Smooth muscle cell (in vitro differentiated cells): ENCODE results near the gene TNNT3. TPM values are rescaled to one million over a fixed set of nuclear protein-coding genes. Genes with fewer than 3 reads are reported as not detected.

ENCODE experiments used
- DNase-seq: peaks from one replicate; lab custom pipeline; 2025; ENCODE audit not compliant: unreplicated experiment; lab: John Stamatoyannopoulos, UW
- H2AFZ ChIP-seq: fragments of 200-600 bp; sonication (generic); 2 replicates; pipeline ENCODE4 v1.6.0; 2016; ENCODE audit warnings: antibody characterized with exemption, low read depth, mild to moderate bottlenecking
- H3F3A ChIP-seq: fragments of 200-600 bp; sonication (generic); 2 replicates; pipeline ENCODE4 v1.6.0; 2017; ENCODE audit warnings: antibody characterized with exemption, low read depth
- H3K27ac ChIP-seq: fragments of 200-600 bp; sonication (generic); 2 replicates; pipeline ENCODE4 v1.5.1; 2016; ENCODE audit warnings: low read depth, mild to moderate bottlenecking
- H3K27me3 ChIP-seq: fragments of 200-600 bp; sonication (generic); 2 replicates; pipeline ENCODE4 v1.6.1; 2016; ENCODE audit warnings: low read depth, mild to moderate bottlenecking
- H3K36me3 ChIP-seq: fragments of 200-600 bp; sonication (generic); 2 replicates; pipeline ENCODE4 v1.5.1; 2016; ENCODE audit warnings: low read depth
- H3K4me1 ChIP-seq: fragments of 200-600 bp; sonication (generic); 2 replicates; pipeline ENCODE4 v1.5.1; 2016; ENCODE audit warnings: low read depth
- H3K4me2 ChIP-seq: fragments of 200-600 bp; sonication (generic); 2 replicates; pipeline ENCODE4 v1.6.0; 2016; ENCODE audit warnings: mild to moderate bottlenecking
- H3K4me3 ChIP-seq: fragments of 200-600 bp; sonication (generic); 2 replicates; pipeline ENCODE4 v1.5.1; 2016; ENCODE audit warnings: mild to moderate bottlenecking
- H3K79me2 ChIP-seq: fragments of 200-600 bp; sonication (generic); 2 replicates; pipeline ENCODE4 v1.6.0; 2016; ENCODE audit warnings: low read depth, mild to moderate bottlenecking
- H3K9ac ChIP-seq: fragments of 200-600 bp; sonication (generic); 2 replicates; pipeline ENCODE4 v1.6.0; 2016; ENCODE audit warnings: low read depth
- H3K9me3 ChIP-seq: fragments of 200-600 bp; sonication (generic); replicated peaks from 2 replicates; pipeline ENCODE4 v1.5.1; 2016; ENCODE audit warnings: low read depth
- H4K20me1 ChIP-seq: fragments of 200-600 bp; sonication (generic); 2 replicates; pipeline ENCODE4 v1.6.0; 2016; ENCODE audit warnings: low read depth
- WGBS: methylation state at CpG from one replicate; pipeline ENCODE4 v1.1.7; 2016; ENCODE audit warnings: low lambda C conversion rate; 5-methylcytosine and 5-hydroxymethylcytosine counted together
- polyA plus RNA-seq: library from polyadenylated mRNA; unstranded; fragments of >200 nt; fragmentation: Nextera tagmentation; extraction: Ambion mirVana; gene quantifications from 2 replicates; pipeline ENCODE4 v1.2.1, GENCODE V29; 2016
- total RNA-seq: library from RNA; depleted of rRNA; stranded (reverse); fragments of >200 nt; gene quantifications from 2 replicates; pipeline ENCODE4 v1.2.3, GENCODE V29; 2014
- TF ChIP-seq, protein P1 (sequence below): fragments of 200-600 bp; sonication (generic); IDR thresholded peaks from 2 replicates; pipeline ENCODE4 v1.5.1; 2017; ENCODE audit warnings: borderline replicate concordance, mild to moderate bottlenecking, antibody characterized with exemption; ENCODE audit not compliant: insufficient read depth, poor library complexity, severe bottlenecking

Gene TNNT3
- total and polyA plus RNA-seq, 2 experiments from 2014 or later, result 0.97 to 1.9 TPM

DNA sequence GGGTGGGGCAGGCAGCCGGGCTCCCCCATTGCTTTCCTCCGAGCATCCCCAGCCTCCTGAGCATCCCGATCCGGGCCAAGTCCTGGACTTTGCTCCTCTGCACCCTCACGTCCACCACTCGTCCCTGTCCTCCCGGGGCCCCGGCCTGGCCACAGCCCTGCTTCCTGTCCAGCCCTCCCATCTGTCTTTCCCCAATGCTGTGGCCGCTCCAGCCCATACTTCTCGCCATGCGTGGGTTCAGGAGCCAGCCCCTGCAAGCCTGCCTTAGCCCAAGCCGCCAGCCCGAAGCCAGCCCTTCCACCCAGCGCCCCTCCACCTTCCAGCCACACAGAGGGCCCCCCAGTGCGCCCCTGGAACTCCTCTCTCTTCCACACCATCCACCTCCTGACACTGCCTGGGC lies 51.5 kb downstream of the TNNT3 start:
- Histone ChIP-seq H3F3A (no peaks in the 10 kb centered on the region), H3K9ac (no peak overlapping the region), H2AFZ (no peak overlapping the region), H3K36me3 (no peaks in the 10 kb centered on the region), H3K4me1 (no peaks in the 10 kb centered on the region), H3K27ac (no peak overlapping the region), H3K4me3 (no peak overlapping the region), H3K9me3 (no peaks in the 10 kb centered on the region), H3K27me3 (no peaks in the 10 kb centered on the region), H3K4me2 (no peak overlapping the region), H3K79me2 (no peaks in the 10 kb centered on the region), H4K20me1 (no peaks in the 10 kb centered on the region)
- DNase-seq, result no peak
- TF ChIP-seq, protein P1, sequence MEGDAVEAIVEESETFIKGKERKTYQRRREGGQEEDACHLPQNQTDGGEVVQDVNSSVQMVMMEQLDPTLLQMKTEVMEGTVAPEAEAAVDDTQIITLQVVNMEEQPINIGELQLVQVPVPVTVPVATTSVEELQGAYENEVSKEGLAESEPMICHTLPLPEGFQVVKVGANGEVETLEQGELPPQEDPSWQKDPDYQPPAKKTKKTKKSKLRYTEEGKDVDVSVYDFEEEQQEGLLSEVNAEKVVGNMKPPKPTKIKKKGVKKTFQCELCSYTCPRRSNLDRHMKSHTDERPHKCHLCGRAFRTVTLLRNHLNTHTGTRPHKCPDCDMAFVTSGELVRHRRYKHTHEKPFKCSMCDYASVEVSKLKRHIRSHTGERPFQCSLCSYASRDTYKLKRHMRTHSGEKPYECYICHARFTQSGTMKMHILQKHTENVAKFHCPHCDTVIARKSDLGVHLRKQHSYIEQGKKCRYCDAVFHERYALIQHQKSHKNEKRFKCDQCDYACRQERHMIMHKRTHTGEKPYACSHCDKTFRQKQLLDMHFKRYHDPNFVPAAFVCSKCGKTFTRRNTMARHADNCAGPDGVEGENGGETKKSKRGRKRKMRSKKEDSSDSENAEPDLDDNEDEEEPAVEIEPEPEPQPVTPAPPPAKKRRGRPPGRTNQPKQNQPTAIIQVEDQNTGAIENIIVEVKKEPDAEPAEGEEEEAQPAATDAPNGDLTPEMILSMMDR, result no peak
- WGBS, result no CpG with 5 or more reads among the region's 15 CpGs

DNA sequence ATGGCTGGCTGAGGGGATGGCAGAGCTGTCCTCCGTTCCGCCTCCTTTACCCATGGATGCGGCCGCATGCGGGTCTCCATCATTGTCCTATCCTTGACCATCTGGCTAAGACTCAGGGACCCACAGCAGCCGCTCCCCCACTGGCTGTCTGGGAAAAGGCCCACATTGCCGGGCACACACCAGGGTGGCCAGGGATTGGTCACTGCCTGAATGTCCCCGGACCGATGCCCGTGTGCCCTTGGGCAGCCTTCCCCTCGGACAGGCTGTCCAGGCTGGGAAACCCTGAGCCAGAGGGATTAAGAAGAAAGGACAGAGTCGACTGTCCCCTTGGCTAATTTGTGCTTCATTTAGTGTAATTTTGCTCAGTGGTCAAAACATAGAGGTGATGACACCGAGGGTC lies 55.7 kb downstream of the TNNT3 start:
- no CpG with 5 or more reads among the region's 13 CpGs for WGBS
- Histone ChIP-seq H3K4me2 (no peak overlapping the region), H3K4me3 (no peak overlapping the region), H3K79me2 (no peaks in the 10 kb centered on the region), H3K4me1 (no peaks in the 10 kb centered on the region), H3K9me3 (no peaks in the 10 kb centered on the region), H3K27me3 (no peaks in the 10 kb centered on the region), H3K27ac (no peak overlapping the region), H3K9ac (no peak overlapping the region), H2AFZ (no peak overlapping the region), H3F3A (no peaks in the 10 kb centered on the region), H3K36me3 (no peaks in the 10 kb centered on the region), H4K20me1 (no peaks in the 10 kb centered on the region)
- DNase-seq, result no peak
- TF ChIP-seq, protein P1, result no peak

GRCh38 chr11:1978720-1979473 lies 59.4 kb downstream of the TNNT3 start:
- TF ChIP-seq, protein P1, result no peak
- Histone ChIP-seq H2AFZ (no peak overlapping the region), H3K9me3 (no peaks in the 10 kb centered on the region), H3K36me3 (no peaks in the 10 kb centered on the region), H3K27me3 (no peaks in the 10 kb centered on the region), H3K4me1 (no peaks in the 10 kb centered on the region), H4K20me1 (no peaks in the 10 kb centered on the region), H3K27ac (no peak overlapping the region), H3K9ac (no peak overlapping the region), H3K79me2 (no peaks in the 10 kb centered on the region), H3K4me2 (no peak overlapping the region), H3K4me3 (no peak overlapping the region), H3F3A (no peaks in the 10 kb centered on the region)
- no CpG with 5 or more reads among the region's 26 CpGs for WGBS
- no peak for DNase-seq

DNA sequence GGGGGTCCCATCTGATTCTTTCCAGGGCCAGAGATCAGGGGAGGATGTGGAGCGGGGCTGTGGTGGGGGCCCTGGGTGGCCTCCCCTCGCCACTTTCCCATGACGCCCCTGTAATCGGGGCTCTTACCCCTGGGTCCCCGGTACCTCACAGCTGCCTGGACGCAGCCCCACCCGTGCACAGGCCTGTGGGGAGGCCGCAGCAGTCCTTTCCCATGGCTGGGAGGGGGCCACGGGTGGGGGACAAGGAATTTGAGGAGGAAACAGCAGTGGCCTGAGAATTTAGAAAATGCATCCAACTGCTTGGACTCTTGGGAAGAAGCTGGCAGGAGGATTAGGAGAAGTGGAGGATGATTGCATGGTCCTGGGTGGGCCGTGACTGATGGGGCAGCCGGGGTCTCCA lies 60.1 kb downstream of the TNNT3 start:
- no peak overlapping the region for H3K9ac ChIP-seq

More for the DNA sequence above, 60.1 kb downstream of the TNNT3 start:
- Histone ChIP-seq H3K36me3 (no peaks in the 10 kb centered on the region), H3K79me2 (no peaks in the 10 kb centered on the region), H4K20me1 (no peaks in the 10 kb centered on the region), H3F3A (no peaks in the 10 kb centered on the region), H3K4me3 (no peak overlapping the region), H3K4me1 (no peaks in the 10 kb centered on the region), H3K27me3 (no peaks in the 10 kb centered on the region), H3K9me3 (no peaks in the 10 kb centered on the region), H2AFZ (no peak overlapping the region), H3K27ac (no peak overlapping the region), H3K4me2 (no peak overlapping the region)
- no CpG with 5 or more reads among the region's 11 CpGs for WGBS
- TF ChIP-seq, protein P1, result no peak
- DNase-seq, result no peak
